ENCODE data around the gene TRAPPC2B. TPM values are rescaled to one million over a fixed set of nuclear protein-coding genes. Genes with fewer than 3 reads are reported as not detected.

Gene TRAPPC2B
- total and polyA plus RNA-seq, 3 donors from 2014 or later = 24.0 to 31.2 (median 30.2) TPM

DNA sequence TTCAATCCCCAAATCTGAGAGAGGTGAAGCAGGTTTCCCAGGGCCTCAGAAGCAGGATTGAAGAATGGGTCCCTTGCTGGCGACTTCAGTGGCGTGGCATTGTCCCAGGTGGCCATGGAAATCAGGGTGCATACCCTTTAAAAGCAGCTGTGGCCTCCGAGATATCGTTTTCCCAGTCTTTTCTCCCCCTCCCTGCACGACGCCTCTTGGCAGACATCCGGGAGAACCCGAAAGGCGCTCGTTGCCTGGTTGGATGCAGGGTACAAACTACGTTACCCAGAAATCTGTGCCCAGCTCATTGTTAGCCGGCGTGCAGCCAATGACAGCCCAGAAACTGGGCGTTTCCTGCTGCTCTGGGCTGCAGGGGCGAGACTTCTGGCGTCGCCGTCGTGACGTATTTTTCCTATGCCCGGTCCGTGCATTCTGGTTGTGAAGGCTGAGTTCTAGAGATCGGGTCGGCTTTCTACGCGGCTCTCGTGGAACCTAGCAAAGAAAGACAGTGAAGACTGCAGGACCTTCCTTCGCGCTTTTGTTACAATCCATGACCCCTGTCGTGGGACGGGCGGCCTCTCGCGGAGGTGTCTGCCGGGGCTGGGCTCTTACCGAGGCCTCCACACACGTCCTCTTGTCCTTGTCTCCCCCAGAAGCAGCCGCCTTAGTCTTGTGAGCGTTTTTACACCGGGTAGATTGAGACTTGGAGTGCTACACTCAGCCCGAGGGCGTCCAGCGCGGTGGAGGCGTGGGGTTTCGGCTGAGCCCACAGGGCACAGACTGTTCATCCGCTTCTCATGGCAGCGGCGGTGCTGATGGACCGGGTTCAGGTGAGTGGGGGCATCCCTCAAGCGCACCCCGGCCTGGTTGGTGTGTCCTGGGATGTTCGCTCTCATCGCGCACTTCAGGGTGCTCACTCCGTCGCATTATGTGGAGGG is 12.2 kb upstream of the TRAPPC2B start, which contains the start of gene ZNF304:
Gene ZNF304, plus strand, starts transcription at position 395 of the 929 bp plus-strand sequence. Its CDS starts 394 bp downstream, at position 789.
- peak; percentile 98 for DNase-seq
- Histone ChIP-seq H3K27me3 (no peaks in the 10 kb centered on the region), H3K4me3 (peak within 1 kb of the TSS; percentile 83 to 87), H3K4me1 (peaks cover 6% of the 10 kb centered on the region), H3K36me3 (ENCODE audit: low read depth, missing control alignments) (no peaks in the 10 kb centered on the region), H3K9me3 (no peaks in the 10 kb centered on the region), H3K27ac (peak within 1 kb of the TSS; percentile 69 to 73)
- WGBS, 2 donors = 1% methylated on average over 10 to 51 of the region's 57 CpGs
- no peak for TF ChIP-seq POLR2A (IDR thresholded peaks at IDR 0.05)
- TF ChIP-seq, protein P1, sequence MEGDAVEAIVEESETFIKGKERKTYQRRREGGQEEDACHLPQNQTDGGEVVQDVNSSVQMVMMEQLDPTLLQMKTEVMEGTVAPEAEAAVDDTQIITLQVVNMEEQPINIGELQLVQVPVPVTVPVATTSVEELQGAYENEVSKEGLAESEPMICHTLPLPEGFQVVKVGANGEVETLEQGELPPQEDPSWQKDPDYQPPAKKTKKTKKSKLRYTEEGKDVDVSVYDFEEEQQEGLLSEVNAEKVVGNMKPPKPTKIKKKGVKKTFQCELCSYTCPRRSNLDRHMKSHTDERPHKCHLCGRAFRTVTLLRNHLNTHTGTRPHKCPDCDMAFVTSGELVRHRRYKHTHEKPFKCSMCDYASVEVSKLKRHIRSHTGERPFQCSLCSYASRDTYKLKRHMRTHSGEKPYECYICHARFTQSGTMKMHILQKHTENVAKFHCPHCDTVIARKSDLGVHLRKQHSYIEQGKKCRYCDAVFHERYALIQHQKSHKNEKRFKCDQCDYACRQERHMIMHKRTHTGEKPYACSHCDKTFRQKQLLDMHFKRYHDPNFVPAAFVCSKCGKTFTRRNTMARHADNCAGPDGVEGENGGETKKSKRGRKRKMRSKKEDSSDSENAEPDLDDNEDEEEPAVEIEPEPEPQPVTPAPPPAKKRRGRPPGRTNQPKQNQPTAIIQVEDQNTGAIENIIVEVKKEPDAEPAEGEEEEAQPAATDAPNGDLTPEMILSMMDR (IDR thresholded peaks at IDR 0.05) = peak in 1 of 3 experiments; percentile 15
- intact Hi-C loops (cut with DNase I; ENCODE audit: low total_unique reads) = no loop called here

DNA sequence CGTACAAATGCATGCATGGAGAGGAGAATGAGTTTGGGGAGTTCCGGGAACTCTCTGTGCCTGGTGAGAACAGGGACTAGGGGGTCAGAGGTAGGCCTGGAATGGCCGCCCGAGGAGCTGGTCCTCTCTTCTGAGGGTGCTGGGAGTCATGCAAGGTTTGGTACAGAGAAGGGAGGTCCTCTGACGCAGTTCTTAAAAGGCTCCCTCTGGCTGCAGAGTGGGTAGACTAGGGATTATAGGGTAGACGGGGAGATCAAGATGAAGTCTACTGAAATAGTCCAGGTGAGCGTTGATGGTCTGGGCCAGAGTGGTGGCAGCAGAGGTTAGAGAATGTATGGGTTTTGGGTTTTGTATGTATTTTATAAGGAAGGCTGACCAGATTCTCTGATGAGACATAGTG is 11.5 kb upstream of the TRAPPC2B start:
- DNase-seq = no peak
- peaks cover 6% of the 10 kb centered on the region for H3K4me1 ChIP-seq
- no peak for TF ChIP-seq POLR2A (IDR thresholded peaks at IDR 0.05)
- TF ChIP-seq, protein P1 (IDR thresholded peaks at IDR 0.05) = no peak
- no peaks in the 10 kb centered on the region for H3K36me3 ChIP-seq (ENCODE audit: low read depth, missing control alignments)
- intact Hi-C loops (cut with DNase I; ENCODE audit: low total_unique reads) = no loop called here
- WGBS, 2 donors = 8 to 16% methylated on average over 7 of the region's 7 CpGs
- peak overlapping the region; percentile 83 to 87 for H3K4me3 ChIP-seq
- H3K27me3 ChIP-seq = no peaks in the 10 kb centered on the region
- H3K9me3 ChIP-seq = no peaks in the 10 kb centered on the region
- peak overlapping the region; percentile 69 to 73 for H3K27ac ChIP-seq

DNA sequence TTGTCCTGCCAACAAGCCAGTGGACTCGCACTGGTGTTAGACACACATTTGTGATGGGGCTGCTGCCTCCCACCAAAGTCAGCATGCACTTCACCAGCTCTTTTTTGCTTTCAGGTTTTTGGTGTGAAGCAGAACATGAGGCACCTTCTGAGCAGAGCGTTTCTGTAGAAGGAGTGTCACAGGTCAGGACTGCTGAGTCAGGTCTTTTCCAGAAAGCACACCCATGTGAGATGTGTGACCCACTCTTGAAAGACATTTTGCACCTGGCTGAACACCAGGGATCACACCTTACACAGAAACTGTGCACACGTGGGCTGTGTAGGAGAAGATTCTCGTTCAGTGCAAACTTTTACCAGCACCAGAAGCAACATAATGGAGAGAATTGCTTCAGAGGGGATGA is 7.4 kb upstream of the TRAPPC2B start:
- H3K27me3 ChIP-seq = no peaks in the 10 kb centered on the region
- 92 to 97% methylated on average over 4 of the region's 4 CpGs for WGBS, 2 donors
- H3K27ac ChIP-seq = no peak overlapping the region
- H3K4me3 ChIP-seq = no peak overlapping the region
- peaks cover 6% of the 10 kb centered on the region for H3K4me1 ChIP-seq
- no peaks in the 10 kb centered on the region for H3K9me3 ChIP-seq
- H3K36me3 ChIP-seq (ENCODE audit: low read depth, missing control alignments) = no peaks in the 10 kb centered on the region
- intact Hi-C loops (cut with DNase I; ENCODE audit: low total_unique reads) = no loop called here
- no peak for TF ChIP-seq POLR2A (IDR thresholded peaks at IDR 0.05)
- TF ChIP-seq, protein P1 (IDR thresholded peaks at IDR 0.05) = no peak
- no peak for DNase-seq

DNA sequence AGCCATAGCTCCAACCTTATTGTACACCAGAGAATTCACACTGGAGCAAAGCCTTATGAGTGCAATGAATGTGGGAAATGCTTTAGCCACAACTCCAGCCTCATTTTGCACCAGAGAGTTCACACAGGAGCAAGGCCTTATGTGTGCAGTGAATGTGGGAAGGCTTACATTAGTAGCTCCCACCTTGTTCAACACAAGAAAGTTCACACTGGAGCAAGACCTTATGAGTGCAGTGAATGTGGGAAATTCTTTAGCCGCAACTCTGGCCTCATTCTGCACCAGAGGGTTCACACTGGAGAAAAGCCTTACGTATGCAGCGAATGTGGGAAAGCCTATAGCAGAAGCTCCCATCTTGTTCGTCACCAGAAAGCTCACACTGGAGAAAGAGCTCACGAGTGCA is 5.9 kb upstream of the TRAPPC2B start:
- WGBS, 2 donors = 93% methylated on average over 5 of the region's 5 CpGs
- Histone ChIP-seq H3K4me3 (no peak overlapping the region), H3K27ac (no peak overlapping the region), H3K4me1 (peaks cover 7% of the 10 kb centered on the region), H3K36me3 (ENCODE audit: low read depth, missing control alignments) (no peaks in the 10 kb centered on the region), H3K9me3 (no peaks in the 10 kb centered on the region), H3K27me3 (no peaks in the 10 kb centered on the region)
- DNase-seq = no peak
- no peak for TF ChIP-seq POLR2A (IDR thresholded peaks at IDR 0.05)
- intact Hi-C loops (cut with DNase I; ENCODE audit: low total_unique reads) = no loop called here

DNA sequence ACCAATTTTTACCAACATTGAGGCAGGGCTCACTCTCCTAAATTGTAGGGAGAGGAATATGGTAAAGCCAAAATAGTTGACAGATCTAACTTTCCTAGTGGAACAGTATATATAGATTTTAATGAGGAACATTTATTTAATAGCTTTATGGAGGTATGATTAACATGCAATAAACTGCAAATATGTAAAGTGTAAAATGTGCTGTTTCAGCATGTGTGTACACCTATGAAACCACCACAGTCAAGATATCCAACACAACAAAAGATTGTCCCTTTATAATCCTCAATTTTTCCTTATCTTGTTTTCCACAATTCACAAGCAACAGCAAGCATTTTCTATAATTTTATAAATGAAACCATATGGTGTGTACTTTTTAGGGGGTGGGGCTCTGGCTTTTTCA is 4.1 kb upstream of the TRAPPC2B start:
- intact Hi-C loops (cut with DNase I; ENCODE audit: low total_unique reads) = no loop called here
- Histone ChIP-seq H3K9me3 (no peaks in the 10 kb centered on the region), H3K27me3 (no peaks in the 10 kb centered on the region), H3K27ac (no peak overlapping the region), H3K4me3 (no peak overlapping the region), H3K36me3 (ENCODE audit: low read depth, missing control alignments) (no peaks in the 10 kb centered on the region), H3K4me1 (peaks cover 10% of the 10 kb centered on the region)
- no peak for DNase-seq
- TF ChIP-seq, protein P1 (IDR thresholded peaks at IDR 0.05) = no peak
- TF ChIP-seq POLR2A (IDR thresholded peaks at IDR 0.05) = no peak

Measured in testis (tissue), 3 donors.